VCaP (cell line): ENCODE measurements around the gene RUFY2.

Source experiments
- H3K27ac ChIP-seq: fragments of 450-650 bp; 2 replicates; pipeline ENCODE4 v1.5.1; 2017
- TF ChIP-seq, protein P1 (sequence below): fragments of 450-650 bp; conservative IDR thresholded peaks from 2 replicates; pipeline ENCODE4 v1.5.1; 2017; ENCODE audit warnings: mild to moderate bottlenecking, moderate library complexity

RUFY2 gene

DNA sequence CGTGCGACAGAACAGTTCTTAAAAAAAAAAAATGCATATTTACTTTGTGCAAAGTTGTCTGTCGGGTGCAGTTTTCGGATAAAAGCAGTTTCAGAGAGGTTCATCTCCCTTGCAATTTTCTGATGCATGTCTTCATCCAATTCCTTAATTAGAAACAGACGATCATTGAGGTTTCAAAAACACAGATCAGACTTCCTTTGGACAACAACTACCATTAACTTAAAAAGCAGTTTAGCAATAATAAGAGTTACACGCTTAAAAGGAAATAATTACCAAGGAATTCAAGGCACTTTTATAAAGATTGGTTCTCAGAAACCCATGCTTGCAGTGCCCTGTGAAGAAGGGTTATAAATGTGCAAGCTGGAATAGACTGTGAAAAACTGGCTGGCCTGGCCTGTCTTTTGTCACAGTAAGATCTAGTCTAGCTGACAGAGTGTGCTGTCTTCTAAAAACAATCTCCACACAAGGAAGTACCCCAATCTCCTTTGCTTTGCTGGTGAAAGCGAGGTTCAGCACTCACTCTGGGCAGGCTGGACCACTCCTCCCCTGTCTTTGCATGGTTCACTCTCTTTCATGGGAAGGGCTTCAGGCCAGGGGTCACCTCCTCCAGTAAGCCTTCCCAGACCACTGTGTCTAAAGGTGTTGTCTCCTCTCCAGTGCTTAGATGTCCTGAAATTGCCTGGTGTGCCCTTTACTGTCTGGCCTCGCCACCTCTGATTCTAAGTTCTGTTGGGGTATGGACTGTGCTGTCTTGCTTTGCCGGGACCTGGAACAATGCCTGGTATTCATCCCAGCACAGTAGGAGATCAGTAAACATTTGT lies 110.0 kb downstream of the RUFY2 start:
- H3K27ac ChIP-seq, result no peak overlapping the region

More for the DNA sequence above, 110.0 kb downstream of the RUFY2 start:
- TF ChIP-seq, protein P1, sequence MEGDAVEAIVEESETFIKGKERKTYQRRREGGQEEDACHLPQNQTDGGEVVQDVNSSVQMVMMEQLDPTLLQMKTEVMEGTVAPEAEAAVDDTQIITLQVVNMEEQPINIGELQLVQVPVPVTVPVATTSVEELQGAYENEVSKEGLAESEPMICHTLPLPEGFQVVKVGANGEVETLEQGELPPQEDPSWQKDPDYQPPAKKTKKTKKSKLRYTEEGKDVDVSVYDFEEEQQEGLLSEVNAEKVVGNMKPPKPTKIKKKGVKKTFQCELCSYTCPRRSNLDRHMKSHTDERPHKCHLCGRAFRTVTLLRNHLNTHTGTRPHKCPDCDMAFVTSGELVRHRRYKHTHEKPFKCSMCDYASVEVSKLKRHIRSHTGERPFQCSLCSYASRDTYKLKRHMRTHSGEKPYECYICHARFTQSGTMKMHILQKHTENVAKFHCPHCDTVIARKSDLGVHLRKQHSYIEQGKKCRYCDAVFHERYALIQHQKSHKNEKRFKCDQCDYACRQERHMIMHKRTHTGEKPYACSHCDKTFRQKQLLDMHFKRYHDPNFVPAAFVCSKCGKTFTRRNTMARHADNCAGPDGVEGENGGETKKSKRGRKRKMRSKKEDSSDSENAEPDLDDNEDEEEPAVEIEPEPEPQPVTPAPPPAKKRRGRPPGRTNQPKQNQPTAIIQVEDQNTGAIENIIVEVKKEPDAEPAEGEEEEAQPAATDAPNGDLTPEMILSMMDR, result no peak
